ENCODE measurements around the gene EIF2S2.
"Not testable (repeated sequence)": the region's sequence is repeated elsewhere in the genome, so short reads cannot be mapped to it uniquely, and the experiment has no call there.

Gene EIF2S2

GRCh38 chr20:34111702-34112599, at the start of gene EIF2S2:
TSS of gene EIF2S2 (minus strand) at chr20:34112243. CDS start at chr20:34112110, 133 bp downstream.
- H3K4me3 ChIP-seq (ENCODE audit: low read length) = peak within 1 kb of the TSS; percentile 100
- no peaks in the 10 kb centered on the region; the same call in 1 of the 2 replicates for H3K4me1 ChIP-seq (ENCODE audit: insufficient read depth, low read length)
- peak within 1 kb of the TSS; percentile 97 for H3K27ac ChIP-seq (ENCODE audit: low read length)
- peaks cover 28% of the 10 kb centered on the region for H3K36me3 ChIP-seq (ENCODE audit: insufficient read depth, low read depth, low read length)
- no peaks in the 10 kb centered on the region for H3K9me3 ChIP-seq (ENCODE audit: insufficient read depth, low read depth, low read length)
- peak within 1 kb of the TSS; percentile 99 for H3K9ac ChIP-seq (ENCODE audit: low read depth, low read length)
- no peaks in the 10 kb centered on the region for H3K27me3 ChIP-seq (ENCODE audit: insufficient read depth, low read length)

GRCh38 chr20:34157697-34158096, 45.7 kb upstream of the EIF2S2 start:
- H3K27ac ChIP-seq (ENCODE audit: low read length); H3K36me3 ChIP-seq (ENCODE audit: insufficient read depth, low read depth, low read length); H3K4me3 ChIP-seq (ENCODE audit: low read length); H3K4me1 ChIP-seq (ENCODE audit: insufficient read depth, low read length); H3K9me3 ChIP-seq (ENCODE audit: insufficient read depth, low read depth, low read length); H3K9ac ChIP-seq (ENCODE audit: low read depth, low read length): not testable (repeated sequence)
- H3K27me3 ChIP-seq (ENCODE audit: insufficient read depth, low read length) = peaks cover 13% of the 10 kb centered on the region; the same call in 1 of the 2 replicates

- Histone ChIP-seq H3K9me3 (ENCODE audit: insufficient read depth, low read depth, low read length) (no peaks in the 10 kb centered on the region), H3K9ac (ENCODE audit: low read depth, low read length) (no peak overlapping the region), H3K4me1 (ENCODE audit: insufficient read depth, low read length) (peaks cover 9% of the 10 kb centered on the region; the same call in 1 of the 2 replicates)
Observed at GRCh38 chr20:34155836-34156235, 43.8 kb upstream of the EIF2S2 start.

GRCh38 chr20:34153169-34153568, 41.1 kb upstream of the EIF2S2 start:
- Histone ChIP-seq H3K27me3 (ENCODE audit: insufficient read depth, low read length) (peaks cover 16% of the 10 kb centered on the region; the same call in 1 of the 2 replicates), H3K4me3 (ENCODE audit: low read length) (peak overlapping the region; percentile 46; the same call in 1 of the 2 replicates)
- H3K9ac ChIP-seq (ENCODE audit: low read depth, low read length); H3K36me3 ChIP-seq (ENCODE audit: insufficient read depth, low read depth, low read length); H3K27ac ChIP-seq (ENCODE audit: low read length); H3K4me1 ChIP-seq (ENCODE audit: insufficient read depth, low read length); H3K9me3 ChIP-seq (ENCODE audit: insufficient read depth, low read depth, low read length): not testable (repeated sequence)

More at GRCh38 chr20:34155836-34156235, 43.8 kb upstream of the EIF2S2 start:
- Histone ChIP-seq H3K27ac (ENCODE audit: low read length) (no peak overlapping the region), H3K4me3 (ENCODE audit: low read length) (no peak overlapping the region), H3K36me3 (ENCODE audit: insufficient read depth, low read depth, low read length) (no peaks in the 10 kb centered on the region), H3K27me3 (ENCODE audit: insufficient read depth, low read length) (peaks cover 16% of the 10 kb centered on the region; the same call in 1 of the 2 replicates)

GRCh38 chr20:34152073-34152472, 40.0 kb upstream of the EIF2S2 start:
- H3K4me1 ChIP-seq (ENCODE audit: insufficient read depth, low read length); H3K9ac ChIP-seq (ENCODE audit: low read depth, low read length); H3K36me3 ChIP-seq (ENCODE audit: insufficient read depth, low read depth, low read length); H3K9me3 ChIP-seq (ENCODE audit: insufficient read depth, low read depth, low read length); H3K27ac ChIP-seq (ENCODE audit: low read length); H3K4me3 ChIP-seq (ENCODE audit: low read length): not testable (repeated sequence)
- H3K27me3 ChIP-seq (ENCODE audit: insufficient read depth, low read length) = peaks cover 16% of the 10 kb centered on the region; the same call in 1 of the 2 replicates

GRCh38 chr20:34150306-34151000, 38.4 kb upstream of the EIF2S2 start:
- Histone ChIP-seq H3K9ac (ENCODE audit: low read depth, low read length) (no peak overlapping the region), H3K36me3 (ENCODE audit: insufficient read depth, low read depth, low read length) (no peaks in the 10 kb centered on the region), H3K9me3 (ENCODE audit: insufficient read depth, low read depth, low read length) (no peaks in the 10 kb centered on the region), H3K27me3 (ENCODE audit: insufficient read depth, low read length) (peaks cover 10% of the 10 kb centered on the region; the same call in 1 of the 2 replicates), H3K4me1 (ENCODE audit: insufficient read depth, low read length) (peaks cover 6% of the 10 kb centered on the region; the same call in 1 of the 2 replicates), H3K4me3 (ENCODE audit: low read length) (no peak overlapping the region), H3K27ac (ENCODE audit: low read length) (no peak overlapping the region)

- no peaks in the 10 kb centered on the region for H3K27me3 ChIP-seq (ENCODE audit: insufficient read depth, low read length)
- no peak overlapping the region for H3K9ac ChIP-seq (ENCODE audit: low read depth, low read length)
- H3K4me1 ChIP-seq (ENCODE audit: insufficient read depth, low read length) = no peaks in the 10 kb centered on the region
- H3K9me3 ChIP-seq (ENCODE audit: insufficient read depth, low read depth, low read length) = no peaks in the 10 kb centered on the region
- H3K4me3 ChIP-seq (ENCODE audit: low read length) = no peak overlapping the region
- no peaks in the 10 kb centered on the region for H3K36me3 ChIP-seq (ENCODE audit: insufficient read depth, low read depth, low read length)
- H3K27ac ChIP-seq (ENCODE audit: low read length) = no peak overlapping the region
Observed at GRCh38 chr20:34145280-34145819, 33.3 kb upstream of the EIF2S2 start.

GRCh38 chr20:34143951-34144350, 31.9 kb upstream of the EIF2S2 start:
- Histone ChIP-seq H3K4me1 (ENCODE audit: insufficient read depth, low read length) (no peaks in the 10 kb centered on the region), H3K9ac (ENCODE audit: low read depth, low read length) (no peak overlapping the region), H3K27ac (ENCODE audit: low read length) (no peak overlapping the region), H3K9me3 (ENCODE audit: insufficient read depth, low read depth, low read length) (no peaks in the 10 kb centered on the region), H3K4me3 (ENCODE audit: low read length) (no peak overlapping the region), H3K27me3 (ENCODE audit: insufficient read depth, low read length) (no peaks in the 10 kb centered on the region), H3K36me3 (ENCODE audit: insufficient read depth, low read depth, low read length) (no peaks in the 10 kb centered on the region)

DNA sequence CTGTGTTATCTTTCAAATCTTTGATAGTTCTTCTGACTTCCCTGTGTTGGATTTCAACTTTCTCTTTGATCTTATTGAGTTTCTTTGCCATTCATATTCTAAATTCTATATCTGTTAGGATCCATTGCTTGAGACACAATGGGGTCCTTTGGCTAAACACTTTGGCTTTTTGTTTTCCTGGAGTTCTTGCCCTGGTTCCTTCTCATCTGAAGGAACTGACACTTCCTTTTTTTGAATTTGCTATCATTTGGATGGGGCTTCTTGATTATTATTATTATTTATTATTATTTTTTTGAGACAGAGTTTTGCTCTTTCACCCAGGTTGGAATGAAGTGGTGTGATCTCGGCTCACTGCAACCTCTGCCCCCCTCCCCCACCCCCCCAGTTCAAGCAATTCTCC, 30.1 kb upstream of the EIF2S2 start:
- no peaks in the 10 kb centered on the region for H3K4me1 ChIP-seq (ENCODE audit: insufficient read depth, low read length)
- no peaks in the 10 kb centered on the region for H3K9me3 ChIP-seq (ENCODE audit: insufficient read depth, low read depth, low read length)
- H3K27me3 ChIP-seq (ENCODE audit: insufficient read depth, low read length) = no peaks in the 10 kb centered on the region
- H3K36me3 ChIP-seq (ENCODE audit: insufficient read depth, low read depth, low read length) = no peaks in the 10 kb centered on the region
- no peak overlapping the region for H3K27ac ChIP-seq (ENCODE audit: low read length)
- no peak overlapping the region for H3K4me3 ChIP-seq (ENCODE audit: low read length)
- H3K9ac ChIP-seq (ENCODE audit: low read depth, low read length) = no peak overlapping the region

- Histone ChIP-seq H3K4me1 (ENCODE audit: insufficient read depth, low read length) (no peaks in the 10 kb centered on the region), H3K27ac (ENCODE audit: low read length) (no peak overlapping the region), H3K9ac (ENCODE audit: low read depth, low read length) (no peak overlapping the region), H3K27me3 (ENCODE audit: insufficient read depth, low read length) (no peaks in the 10 kb centered on the region), H3K9me3 (ENCODE audit: insufficient read depth, low read depth, low read length) (no peaks in the 10 kb centered on the region), H3K36me3 (ENCODE audit: insufficient read depth, low read depth, low read length) (no peaks in the 10 kb centered on the region), H3K4me3 (ENCODE audit: low read length) (no peak overlapping the region)
Observed at GRCh38 chr20:34141293-34141692, 29.2 kb upstream of the EIF2S2 start.

- H3K4me3 ChIP-seq (ENCODE audit: low read length); H3K9me3 ChIP-seq (ENCODE audit: insufficient read depth, low read depth, low read length); H3K36me3 ChIP-seq (ENCODE audit: insufficient read depth, low read depth, low read length); H3K27me3 ChIP-seq (ENCODE audit: insufficient read depth, low read length); H3K27ac ChIP-seq (ENCODE audit: low read length); H3K9ac ChIP-seq (ENCODE audit: low read depth, low read length); H3K4me1 ChIP-seq (ENCODE audit: insufficient read depth, low read length): not testable (repeated sequence)
Observed at GRCh38 chr20:34135525-34136275, 23.7 kb upstream of the EIF2S2 start.
